EL (cell line): Measurements from ENCODE around the gene ELFN1.

ENCODE experiments used
- DNase-seq: peaks from one replicate; pipeline ENCODE4 v3.0.0-alpha.2; 2016

ELFN1 gene

DNA sequence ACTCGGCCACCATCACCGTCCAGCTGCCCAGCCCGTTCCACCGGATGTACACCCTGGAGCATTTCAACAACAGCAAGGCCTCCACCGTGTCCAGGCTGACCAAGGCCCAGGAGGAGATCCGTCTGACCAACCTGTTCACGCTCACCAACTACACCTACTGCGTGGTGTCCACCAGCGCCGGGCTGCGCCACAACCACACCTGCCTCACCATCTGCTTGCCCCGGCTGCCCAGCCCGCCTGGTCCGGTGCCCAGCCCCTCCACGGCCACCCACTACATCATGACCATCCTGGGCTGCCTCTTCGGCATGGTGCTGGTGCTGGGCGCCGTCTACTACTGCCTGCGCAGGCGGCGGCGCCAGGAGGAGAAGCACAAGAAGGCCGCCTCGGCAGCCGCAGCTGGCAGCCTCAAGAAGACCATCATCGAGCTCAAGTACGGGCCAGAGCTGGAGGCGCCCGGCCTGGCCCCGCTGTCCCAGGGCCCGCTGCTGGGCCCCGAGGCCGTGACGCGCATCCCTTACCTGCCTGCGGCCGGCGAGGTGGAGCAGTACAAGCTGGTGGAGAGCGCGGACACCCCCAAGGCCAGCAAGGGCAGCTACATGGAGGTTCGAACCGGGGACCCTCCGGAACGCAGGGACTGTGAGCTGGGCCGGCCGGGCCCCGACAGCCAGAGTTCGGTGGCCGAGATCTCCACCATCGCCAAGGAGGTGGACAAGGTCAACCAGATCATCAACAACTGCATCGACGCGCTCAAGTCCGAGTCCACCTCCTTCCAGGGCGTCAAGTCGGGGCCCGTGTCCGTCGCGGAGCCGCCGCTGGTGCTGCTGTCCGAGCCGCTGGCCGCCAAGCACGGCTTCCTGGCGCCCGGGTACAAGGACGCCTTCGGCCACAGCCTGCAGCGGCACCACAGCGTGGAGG, 75.8 kb downstream of the ELFN1 start:
- no peak for DNase-seq

DNA sequence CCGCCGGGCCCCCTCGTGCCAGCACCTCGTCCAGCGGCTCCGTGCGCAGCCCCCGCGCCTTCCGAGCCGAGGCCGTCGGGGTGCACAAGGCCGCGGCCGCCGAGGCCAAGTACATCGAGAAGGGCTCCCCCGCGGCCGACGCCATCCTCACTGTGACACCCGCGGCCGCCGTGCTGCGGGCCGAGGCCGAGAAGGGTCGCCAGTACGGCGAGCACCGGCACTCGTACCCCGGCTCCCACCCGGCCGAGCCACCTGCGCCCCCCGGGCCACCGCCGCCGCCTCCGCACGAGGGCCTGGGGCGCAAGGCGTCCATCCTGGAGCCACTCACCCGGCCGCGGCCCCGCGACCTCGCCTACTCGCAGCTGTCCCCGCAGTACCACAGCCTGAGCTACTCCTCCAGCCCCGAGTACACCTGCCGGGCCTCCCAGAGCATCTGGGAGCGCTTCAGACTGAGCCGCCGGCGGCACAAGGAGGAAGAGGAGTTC, 76.5 kb downstream of the ELFN1 start:
- no peak for DNase-seq

DNA sequence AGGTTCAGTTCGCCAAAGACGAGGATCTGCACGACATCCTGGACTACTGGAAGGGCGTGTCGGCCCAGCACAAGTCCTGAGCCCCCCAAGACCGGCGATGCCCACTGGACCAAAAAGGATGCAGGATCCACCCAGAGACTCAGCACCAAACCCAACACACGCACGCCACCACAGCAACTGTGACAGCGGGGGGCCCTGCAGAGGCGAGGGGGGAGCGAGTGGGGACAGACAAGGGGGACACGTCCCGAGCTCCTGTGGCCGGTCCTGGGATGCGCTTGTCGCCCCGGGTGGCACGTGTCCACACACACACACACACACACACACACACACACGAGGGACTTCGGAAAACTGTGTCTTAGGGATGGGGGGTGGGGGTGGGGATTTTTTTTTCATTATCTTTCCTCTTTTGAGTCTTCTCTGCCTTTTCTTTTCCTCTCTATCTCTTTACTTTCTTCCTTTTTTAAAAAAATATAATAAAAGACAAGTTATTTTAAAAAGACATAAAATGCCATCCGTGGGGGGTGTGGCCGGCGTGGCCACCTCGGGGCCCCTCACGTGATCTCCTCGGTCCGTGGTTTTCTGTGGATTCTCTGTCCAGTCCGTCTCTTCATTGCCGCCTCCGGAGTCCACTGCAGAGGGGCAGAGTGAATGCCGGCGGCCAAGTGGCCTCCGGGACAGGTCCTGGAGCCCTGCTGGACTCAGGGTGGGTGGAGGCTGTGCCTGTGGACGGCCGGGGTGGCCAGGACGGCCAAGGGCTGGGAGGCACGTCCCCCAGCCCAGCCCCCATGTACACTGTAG, 77.1 kb downstream of the ELFN1 start:
- DNase-seq, result no peak

DNA sequence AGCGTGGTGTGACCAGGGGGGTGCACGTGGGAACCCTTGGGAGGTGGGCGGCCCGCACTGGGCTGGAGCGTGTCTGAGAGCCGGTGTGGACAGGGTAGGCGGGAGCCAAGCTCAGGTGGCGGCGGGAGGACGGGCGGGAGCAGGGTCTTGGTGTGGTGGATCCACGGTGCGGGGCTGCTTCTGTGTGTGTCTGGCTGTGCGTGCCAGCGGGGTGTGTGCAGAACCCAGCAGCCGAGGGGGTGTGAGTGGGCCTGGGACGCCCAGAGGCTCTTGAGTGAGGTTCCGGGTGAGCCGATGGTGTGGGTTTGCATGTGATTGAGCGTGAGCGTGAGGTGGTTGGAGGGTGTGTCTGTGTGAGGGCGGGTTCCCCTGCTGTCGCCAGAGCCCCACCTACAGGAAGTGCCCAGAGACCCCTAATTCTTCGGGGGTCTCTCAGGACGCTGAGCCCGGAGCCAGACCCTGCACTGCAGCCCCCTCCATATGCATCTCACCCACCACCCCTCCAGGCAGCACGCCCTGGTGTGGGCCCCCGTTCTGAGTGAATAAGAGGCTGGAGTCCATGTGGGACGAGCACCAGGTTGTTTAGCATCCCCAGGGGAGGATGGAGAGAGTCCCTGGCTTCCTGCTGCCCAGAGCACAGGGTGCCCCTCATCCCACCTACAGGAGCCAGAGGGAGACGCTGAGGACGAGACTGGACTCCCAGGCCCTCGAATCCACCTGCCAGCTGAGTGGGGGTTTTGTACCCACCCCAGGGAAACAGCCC, 78.2 kb downstream of the ELFN1 start:
- no peak for DNase-seq

DNA sequence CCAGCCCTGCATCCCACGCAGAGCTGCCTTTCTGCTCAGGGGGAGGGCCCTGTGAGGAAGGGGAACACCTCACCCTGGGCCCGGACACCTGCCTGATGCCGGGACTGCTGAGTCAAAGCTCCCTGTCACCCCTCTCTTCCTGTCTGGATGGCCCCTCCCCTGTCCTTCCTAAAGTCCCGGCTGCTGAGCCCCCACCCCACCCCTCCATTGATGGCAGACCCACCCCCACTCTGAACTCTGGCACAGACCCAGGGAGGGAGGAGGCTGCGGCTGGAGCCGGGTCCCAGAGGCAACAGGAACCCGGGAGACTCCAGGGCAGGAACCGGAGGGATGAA, 78.7 kb downstream of the ELFN1 start:
- DNase-seq, result no peak

DNA sequence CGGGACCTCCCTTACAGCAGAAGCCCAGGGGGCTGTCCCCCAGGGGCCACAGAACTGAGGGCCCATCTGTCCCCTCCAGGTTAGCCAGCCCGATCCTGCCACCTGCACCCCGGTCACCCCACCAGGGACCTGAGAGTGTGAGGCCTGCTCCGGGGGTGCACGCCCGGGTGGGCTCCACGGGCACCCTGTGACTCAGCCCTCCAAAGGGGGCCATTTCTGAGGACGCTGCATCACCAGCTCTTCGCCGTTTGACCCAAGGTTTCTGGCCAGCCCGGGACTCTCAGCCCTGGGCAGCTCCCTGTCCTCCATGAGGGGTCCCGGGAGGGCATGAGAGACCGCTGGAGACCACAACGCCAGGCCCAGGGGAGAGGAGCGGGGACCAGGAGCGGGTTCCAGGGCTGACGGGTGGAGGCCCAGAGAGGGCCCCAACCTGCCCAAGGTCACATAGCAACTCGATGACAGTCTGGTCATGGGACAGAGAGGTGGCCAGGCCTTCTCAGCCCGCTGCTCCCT, 79.3 kb downstream of the ELFN1 start:
- DNase-seq, result no peak

DNA sequence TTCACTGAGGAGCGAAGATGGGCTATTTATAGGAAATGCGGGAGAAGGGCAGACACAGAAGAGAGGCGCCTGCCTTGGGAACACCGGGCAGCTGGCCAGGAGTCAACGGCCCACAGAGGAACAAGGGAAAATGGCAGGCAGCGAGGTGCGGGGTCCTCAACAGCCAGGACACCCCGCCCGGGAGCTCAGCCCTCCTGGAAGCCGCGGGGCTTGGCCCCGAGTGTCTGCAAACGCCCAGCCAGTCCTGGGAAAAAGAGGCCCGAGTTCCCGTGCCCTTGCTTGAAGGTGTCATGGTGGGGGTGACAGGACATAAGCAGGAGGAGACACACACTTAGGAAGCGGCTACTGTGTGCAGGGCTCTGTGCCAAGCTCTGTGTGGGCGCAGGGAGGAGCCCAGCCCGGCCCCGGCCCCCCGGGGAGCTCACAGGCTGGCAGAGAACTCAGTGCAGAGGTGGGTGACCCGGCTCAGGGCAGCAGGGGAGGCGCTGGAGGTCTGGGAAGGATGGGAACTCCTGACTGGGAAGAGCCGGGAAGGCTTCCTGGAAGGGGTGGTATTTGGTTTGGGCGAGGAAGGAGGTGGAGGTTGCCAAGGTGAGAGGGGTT, 79.9 kb downstream of the ELFN1 start:
- DNase-seq, result no peak

DNA sequence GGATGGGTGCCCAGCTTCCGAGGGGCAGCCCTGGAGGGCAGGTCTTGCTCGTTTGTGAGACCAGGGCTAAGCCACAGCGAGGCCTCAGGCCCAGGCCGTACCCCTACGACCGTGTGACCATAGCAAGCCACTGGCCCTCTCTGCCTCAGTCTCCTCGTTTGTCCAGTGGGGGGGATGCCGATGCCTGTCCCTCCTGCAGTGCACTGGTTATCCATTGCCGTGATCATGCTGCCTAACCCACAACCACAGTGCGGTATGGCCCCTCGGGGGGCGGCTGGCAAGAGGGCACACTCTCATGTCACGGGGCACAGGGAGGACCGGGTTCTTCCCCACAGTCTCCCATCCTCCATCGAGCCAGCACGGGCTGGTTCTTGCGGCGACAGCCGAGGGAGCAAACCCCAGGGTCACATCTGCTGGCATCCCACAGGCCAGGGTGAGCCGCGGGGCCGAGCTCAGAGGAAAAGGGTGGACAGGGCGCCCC, 80.5 kb downstream of the ELFN1 start:
- DNase-seq, result no peak

DNA sequence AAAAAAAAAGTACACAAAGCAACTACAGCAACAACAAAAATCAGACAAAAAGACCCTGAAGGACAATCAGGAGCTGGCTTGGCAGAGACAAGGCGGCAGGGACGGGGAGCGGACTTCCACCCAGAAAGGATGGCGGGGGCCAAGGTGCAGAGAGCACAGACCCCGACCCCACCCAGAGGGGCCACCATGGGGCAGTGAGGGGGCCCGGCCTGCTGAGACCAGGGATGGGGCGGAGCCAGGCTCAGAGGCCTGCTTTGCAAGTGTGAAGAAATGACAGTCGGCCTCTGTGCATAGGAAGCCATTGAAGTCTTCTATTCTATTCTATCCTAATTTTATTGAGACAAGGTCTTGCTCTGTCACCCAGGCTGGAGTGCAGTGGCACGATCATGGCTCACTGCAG, 82.0 kb downstream of the ELFN1 start:
- DNase-seq, result no peak

DNA sequence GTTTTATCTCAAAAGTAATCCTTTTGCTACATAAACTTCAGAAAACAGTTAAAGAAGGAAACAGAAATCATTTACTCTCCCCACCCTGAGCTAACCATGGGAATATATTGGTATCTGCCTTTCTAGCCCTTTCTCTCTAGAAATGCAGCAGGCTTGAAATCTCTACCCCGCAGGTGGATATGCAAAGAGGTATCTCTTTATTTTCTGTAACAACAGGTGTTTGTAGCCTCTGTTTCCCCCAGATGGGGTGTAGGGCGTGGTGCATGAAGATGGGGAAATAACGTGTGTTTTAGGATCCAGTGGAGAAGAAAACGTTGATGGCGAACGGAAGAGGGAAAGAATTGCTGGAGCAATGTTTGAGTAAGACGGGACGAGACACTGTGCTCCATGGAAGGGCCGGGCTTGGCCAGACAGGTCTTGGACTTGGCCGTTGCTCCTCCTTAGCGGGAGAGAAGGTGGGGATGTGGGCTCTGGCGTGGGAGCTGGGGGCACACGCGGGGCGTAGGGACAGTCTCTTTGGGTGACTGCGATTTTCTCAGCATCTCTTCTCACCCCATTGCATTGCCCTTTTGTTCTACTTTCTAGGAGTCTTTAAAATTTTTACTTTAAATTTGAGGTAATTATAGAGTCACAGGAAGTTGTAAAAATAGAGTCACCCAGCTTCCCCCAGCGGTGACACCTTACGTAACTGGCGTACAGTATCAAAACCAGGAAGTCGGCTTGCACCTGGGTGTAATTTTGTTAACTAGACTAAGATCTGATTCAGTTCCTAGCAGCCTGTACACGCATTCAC, 82.9 kb downstream of the ELFN1 start:
- no peak for DNase-seq

DNA sequence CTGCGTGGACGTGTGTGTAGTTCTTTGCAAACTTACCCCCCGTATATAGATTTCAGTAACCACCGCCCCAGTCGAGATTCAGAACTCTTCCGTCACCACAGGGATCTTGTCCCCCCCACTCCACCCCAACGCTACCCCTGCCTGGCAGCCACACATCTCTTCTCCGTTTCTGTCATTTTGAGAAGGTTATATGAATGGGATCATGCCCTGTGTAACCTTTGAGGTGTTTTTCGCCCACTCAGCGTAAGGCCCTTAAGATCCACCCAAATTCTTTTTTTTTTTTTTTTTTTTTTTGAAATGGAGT, 83.4 kb downstream of the ELFN1 start:
- no peak for DNase-seq

DNA sequence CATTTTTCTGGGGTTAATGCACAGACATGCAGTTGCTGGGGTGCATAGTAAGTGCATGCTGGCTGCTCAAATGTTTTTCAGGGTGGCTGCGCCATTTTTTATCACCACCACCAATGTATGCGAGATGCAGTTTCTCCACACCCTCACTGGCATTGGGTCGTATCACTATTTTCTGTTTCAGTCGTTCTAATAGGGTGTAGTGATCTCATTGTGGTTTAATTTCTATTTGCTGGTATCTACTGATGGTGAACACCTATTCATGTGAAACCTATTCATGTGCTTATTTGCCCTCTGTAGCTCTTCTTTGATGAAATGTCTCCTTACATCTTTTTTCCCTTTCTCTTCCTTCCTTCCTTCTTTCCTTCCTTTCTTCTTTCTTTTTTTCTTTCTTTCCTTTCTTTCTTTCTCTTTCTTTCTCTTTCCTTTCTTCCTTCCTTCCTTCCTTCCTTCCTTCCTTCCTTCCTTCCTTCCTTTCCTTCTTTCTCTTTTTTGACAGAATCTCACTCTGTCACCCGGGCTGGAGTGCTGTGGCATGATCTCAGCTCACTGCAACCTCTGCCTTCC, 84.3 kb downstream of the ELFN1 start:
- DNase-seq, result no peak

DNA sequence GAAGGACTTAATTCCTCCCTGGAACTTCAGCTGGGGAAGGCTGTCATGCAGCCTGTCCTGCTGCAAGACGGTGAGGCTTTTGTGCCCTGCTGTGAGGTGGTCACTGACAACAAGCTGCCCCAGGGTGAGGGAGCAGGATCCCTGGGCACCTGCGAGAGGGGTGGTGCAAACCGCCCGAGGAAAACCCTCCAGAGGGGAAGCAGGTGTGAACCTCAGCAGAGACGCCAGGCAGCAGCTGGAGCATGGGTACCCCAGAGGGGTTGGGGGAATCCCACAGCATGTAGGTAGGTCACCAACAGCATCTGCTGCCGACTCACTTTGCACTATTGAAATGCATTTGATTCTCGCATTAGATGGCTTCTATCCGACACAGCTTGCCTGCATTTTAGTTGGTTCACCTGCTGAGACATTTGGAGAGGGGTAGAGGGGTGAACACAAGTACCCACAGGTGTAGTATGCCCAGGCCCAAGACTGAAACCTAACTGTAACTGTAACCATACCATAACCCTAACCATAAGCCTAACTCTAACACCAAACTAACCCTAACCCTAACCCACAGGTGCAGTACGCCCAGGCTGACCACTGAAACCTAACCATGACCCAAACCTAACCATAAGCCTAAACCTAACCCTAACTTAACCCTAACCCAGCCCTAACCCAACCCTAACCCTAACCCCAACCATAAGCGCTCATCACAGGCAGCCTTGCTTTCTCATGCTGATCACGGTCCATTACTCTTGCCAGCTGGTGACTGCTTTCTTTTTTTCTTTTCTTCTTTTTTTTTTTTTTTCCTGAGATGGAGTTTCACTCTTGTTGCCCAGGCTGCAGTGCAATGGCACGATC, 85.9 kb downstream of the ELFN1 start:
- no peak for DNase-seq

DNA sequence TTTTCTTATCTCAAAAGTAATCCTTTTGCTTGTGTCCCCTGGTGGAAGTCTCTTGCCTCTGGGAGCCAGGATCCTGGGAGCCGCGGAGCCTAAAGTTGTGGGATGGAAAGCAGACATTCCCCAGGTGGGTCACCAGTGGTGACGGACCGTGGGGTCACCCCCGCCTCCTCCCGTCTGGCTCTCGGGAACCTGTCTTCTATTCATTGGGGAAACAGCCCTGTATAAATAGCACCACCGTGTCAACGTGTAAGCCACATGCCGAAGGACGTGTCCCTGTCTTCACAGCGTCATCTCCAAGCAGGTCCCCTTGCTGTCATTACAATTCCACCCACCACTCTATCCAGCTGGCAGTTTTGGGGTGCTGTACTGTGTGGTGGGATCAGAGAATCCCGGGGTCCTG, 87.5 kb downstream of the ELFN1 start:
- no peak for DNase-seq

DNA sequence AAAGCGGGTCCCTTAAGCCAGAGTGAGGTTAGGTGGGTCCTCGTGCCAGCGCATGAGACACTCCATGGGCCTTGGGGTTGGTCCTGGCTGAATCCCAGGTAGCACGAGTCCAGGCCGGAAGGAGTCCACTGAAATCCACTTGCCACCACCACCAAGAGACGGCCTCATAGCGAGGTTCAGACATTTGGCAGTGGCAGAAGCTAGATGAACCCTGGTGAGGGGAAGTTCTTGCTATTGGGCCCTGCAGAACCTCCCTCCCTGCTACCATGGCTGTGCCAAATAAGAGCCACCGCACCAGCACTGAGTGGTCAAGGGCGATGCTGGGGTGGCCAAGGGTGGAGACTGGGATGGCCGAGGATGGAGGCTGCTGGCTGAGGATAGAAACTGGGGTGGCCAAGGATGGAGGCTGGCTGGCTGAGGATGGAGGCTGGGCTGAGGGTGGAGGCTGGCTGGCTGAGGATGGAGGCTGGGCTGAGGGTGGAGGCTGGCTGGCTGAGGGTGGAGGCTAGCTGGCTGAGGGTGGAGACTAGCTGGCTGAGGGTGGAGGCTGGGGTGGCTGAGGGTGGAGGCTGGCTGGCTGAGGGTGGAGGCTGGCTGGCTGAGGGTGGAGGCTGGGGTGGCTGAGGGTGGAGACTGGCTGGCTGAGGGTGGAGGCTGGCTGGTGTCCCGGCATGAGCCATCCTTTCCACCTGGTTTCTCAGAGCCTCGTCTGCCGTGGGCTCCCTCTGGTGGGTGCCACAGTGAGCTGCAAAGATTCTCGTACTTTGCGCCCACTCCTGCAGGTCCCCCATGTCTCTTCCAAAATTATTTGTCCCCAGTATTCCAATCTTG, 88.2 kb downstream of the ELFN1 start:
- DNase-seq, result peak; percentile 9

DNA sequence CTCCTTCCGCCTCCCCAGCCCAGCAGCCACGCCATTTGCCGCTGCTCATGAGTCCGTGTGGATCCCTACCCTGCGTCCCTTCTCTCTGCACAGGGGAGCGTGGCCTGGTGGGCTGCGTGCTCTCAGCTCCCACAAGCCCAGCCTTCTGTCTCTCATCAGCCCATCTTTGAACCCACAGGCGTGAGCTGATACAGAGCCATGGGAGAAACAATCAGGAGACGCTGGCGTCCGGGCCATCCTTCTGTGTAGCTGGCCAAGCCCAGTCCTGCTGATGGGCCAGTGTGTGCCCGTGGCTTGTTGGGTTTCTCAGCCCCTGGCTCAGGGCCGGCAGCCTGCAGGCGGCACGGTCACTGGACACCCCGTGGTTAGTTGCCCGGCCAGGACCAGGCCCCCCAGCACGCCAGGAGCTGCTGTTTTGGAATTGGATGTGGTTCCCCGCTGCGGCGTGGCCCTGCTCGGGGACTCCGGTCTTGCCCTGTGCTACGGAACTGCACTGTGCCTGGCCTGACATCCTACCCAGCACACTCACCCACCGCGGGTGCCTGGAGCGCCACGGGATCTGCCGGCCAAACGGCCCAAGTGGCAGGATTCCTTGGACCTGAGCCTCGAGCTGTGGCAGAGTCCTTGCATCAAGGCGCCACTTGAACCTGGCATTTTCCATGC, 88.9 kb downstream of the ELFN1 start:
- DNase-seq, result no peak

DNA sequence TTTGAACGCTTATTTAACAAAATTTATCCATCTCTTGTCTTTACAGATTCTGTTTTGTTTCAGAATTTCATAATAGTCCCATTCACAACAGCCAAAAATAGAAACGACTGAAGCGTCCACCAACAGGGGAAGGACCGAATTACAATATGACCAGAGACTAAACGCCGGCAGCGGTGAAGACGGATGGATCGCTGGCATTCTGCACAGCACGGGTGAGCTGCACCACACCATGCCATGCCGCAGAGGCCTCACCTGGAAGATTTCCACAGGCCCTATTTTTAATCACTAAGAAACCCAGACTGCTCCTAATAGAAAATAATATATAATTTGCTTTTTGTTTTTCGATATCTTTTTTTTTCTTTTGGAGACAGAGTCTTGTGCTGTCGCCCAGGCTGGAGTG, 91.0 kb downstream of the ELFN1 start:
- no peak for DNase-seq

DNA sequence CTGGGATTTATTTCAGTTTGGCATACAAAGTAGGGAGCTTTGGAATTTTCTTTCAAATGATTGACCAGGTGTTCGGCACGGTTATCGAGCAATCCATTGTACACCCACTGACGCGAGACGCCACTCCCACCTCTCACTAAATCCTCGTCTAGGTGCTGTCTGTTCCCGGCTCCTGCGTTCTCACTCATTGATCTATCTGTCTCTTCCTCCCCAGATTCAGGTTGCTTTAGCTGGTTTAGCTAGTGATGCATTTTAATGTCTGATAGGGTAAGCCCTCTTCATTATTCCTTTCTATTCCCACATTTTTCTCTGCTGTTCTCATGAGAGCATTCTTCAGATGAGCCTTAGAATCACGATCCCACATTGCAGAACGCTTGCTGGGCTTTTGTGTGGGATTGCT, 91.7 kb downstream of the ELFN1 start:
- DNase-seq, result no peak
